Psoas muscle (tissue), 8 donors: ENCODE results near the gene WNT5B. TPM values are rescaled to one million over a fixed set of nuclear protein-coding genes. Genes with fewer than 3 reads are reported as not detected.

Experiments used
- ATAC-seq, 4 donors: fragments of 200-7000 bp; cut with Tn5 transposase; one replicate each; pipeline ENCODE4 v1.9.1; 2020; ENCODE audit warnings: moderate library complexity in 3 of 4, mild to moderate bottlenecking in 2 of 4
- DNase-seq, 2 donors: peaks; one replicate each; pipeline ENCODE4 v3.0.0-alpha.2; 2020
- H3K27ac ChIP-seq: fragments of 200-600 bp; one replicate; pipeline ENCODE4 v1.8.0; 2022
- H3K27me3 ChIP-seq, 3 donors: fragments of 200-600 bp in 1 of 3; one replicate each; pipeline versions ENCODE4 v1.6.1 to v1.8.0; 2013 to 2022; ENCODE audit warnings: low read length in 2 of 3, mild to moderate bottlenecking in 2 of 3, moderate library complexity in 1 of 3; ENCODE audit not compliant: insufficient read depth in 3 of 3
- H3K36me3 ChIP-seq, 2 donors: fragments of 200-600 bp in 1 of 2; one replicate each; pipeline versions ENCODE4 v1.6.1 to v1.8.0; 2013 to 2022; ENCODE audit warnings: low read depth in 1 of 2, mild to moderate bottlenecking in 1 of 2, moderate library complexity in 1 of 2; ENCODE audit not compliant: insufficient read depth in 1 of 2
- H3K4me1 ChIP-seq: fragments of 200-600 bp; one replicate; pipeline ENCODE4 v1.8.0; 2022
- H3K4me3 ChIP-seq: fragments of 200-600 bp; one replicate; pipeline ENCODE4 v1.8.0; 2022; ENCODE audit warnings: mild to moderate bottlenecking
- H3K9me3 ChIP-seq: fragments of 200-600 bp; one replicate; pipeline ENCODE4 v1.8.0; 2022
- CTCF ChIP-seq: fragments of 200-600 bp; IDR thresholded peaks from one replicate; pipeline ENCODE4 v1.8.0; 2022; ENCODE audit warnings: antibody characterized with exemption
- WGBS, 3 donors: extraction: QIAGEN DNeasy Blood & Tissue Kit; methylation state at CpG; one replicate each; pipeline versions ENCODE4 v1.1.6 to v1.1.7; 2013; 5-methylcytosine and 5-hydroxymethylcytosine counted together
- intact Hi-C, 2 donors: fragments of 100-400 bp; cut with DNase I; formaldehyde crosslinking; loops; one replicate each; pipeline versions ENCODE4 v1.11.0 to v1.14.2; 2022
- polyA plus RNA-seq, 3 donors: library from polyadenylated mRNA; stranded (reverse); fragments of 200-250 nt; gene quantifications; one replicate each; pipeline ENCODE4 v1.2.3, GENCODE V29; 2013
- total RNA-seq, 4 donors: library from RNA; stranded (reverse); fragmentation: NEBNext Ultra II Directional in 2 of 4; extraction: Animal tissue kit (Norgen Biotek cat#: 25700) in 2 of 4; gene quantifications; one replicate each; pipeline versions ENCODE4 v1.2.1 to v1.2.4, GENCODE V29; 2021 to 2023
- donor health status: healthy with polysubstance abuse.
- donor health status: DM: no; HTN: no; CAD: no; lungs with moderate emphysema.
- donor health status: Bipolar disorder and iron deficiency.
- donor health status: healthy.
- donor health status: DM: yes; HTN: yes; CAD: no.
- donor health status: DM: no; HTN: no; CAD: no.
- donor health status: DM: no; HTN: no; CAD: no.
- donor health status: DM: yes; HTN: yes; CAD: no.

Gene WNT5B
- total and polyA plus RNA-seq, 7 donors, result 0.43 to 4.8 (median 0.80) TPM

- Histone ChIP-seq H3K9me3 (no peaks in the 10 kb centered on the region), H3K27ac (no peak overlapping the region), H3K27me3 (peaks cover 0 to 2% (median 0%) of the 10 kb centered on the region in 3 donors), H3K36me3 (no peaks in the 10 kb centered on the region), H3K4me3 (no peak overlapping the region), H3K4me1 (no peaks in the 10 kb centered on the region)
- intact Hi-C loops, result loop anchor here (5.0 kb wide), 1 partner anchor 287 kb away; no protein-coding TSS in a partner anchor
- DNase-seq, result no peak
- 47 to 55% (median 51%) methylated on average over 5 of the region's 5 CpGs for WGBS, 3 donors
- ATAC-seq, result no peak
- TF ChIP-seq CTCF, result no peak
These were observed 21.4 kb downstream of the WNT5B start for GRCh38 chr12:1650260-1650977.

GRCh38 chr12:1650978-1651361 lies 21.9 kb downstream of the WNT5B start:
- H3K27ac ChIP-seq, result no peak overlapping the region
- 41 to 67% (median 45%) methylated on average over 6 of the region's 6 CpGs for WGBS, 3 donors
- no peaks in the 10 kb centered on the region for H3K36me3 ChIP-seq
- no peaks in the 10 kb centered on the region for H3K9me3 ChIP-seq
- no peak for TF ChIP-seq CTCF
- DNase-seq, result no peak
- intact Hi-C loops, result loop anchor here (5.0 kb wide), 1 partner anchor 286 kb away; no protein-coding TSS in a partner anchor
- ATAC-seq, result no peak
- no peak overlapping the region for H3K4me3 ChIP-seq
- H3K4me1 ChIP-seq, result no peaks in the 10 kb centered on the region
- peaks cover 0 to 2% (median 0%) of the 10 kb centered on the region in 3 donors for H3K27me3 ChIP-seq

- no peak for ATAC-seq
These were observed 22.9 kb downstream of the WNT5B start for GRCh38 chr12:1651946-1652345.

GRCh38 chr12:1655225-1655788 lies 26.3 kb downstream of the WNT5B start:
- DNase-seq, result no peak
- H3K9me3 ChIP-seq, result no peaks in the 10 kb centered on the region
- no peak overlapping the region for H3K4me3 ChIP-seq
- H3K4me1 ChIP-seq, result peaks cover 20% of the 10 kb centered on the region
- TF ChIP-seq CTCF, result no peak
- no peak overlapping the region for H3K27ac ChIP-seq
- WGBS, 3 donors, result 78 to 89% (median 89%) methylated on average over 6 of the region's 6 CpGs
- intact Hi-C loops, result loop anchor here in 1 of 2 donors (2.0 kb wide), 1 partner anchor 135 kb away; no protein-coding TSS in a partner anchor
- H3K36me3 ChIP-seq, result no peaks in the 10 kb centered on the region
- no peaks in the 10 kb centered on the region for H3K27me3 ChIP-seq
- ATAC-seq, result no peak

More at GRCh38 chr12:1651946-1652345, 22.9 kb downstream of the WNT5B start:
- Histone ChIP-seq H3K27me3 (peaks cover 0 to 2% (median 0%) of the 10 kb centered on the region in 3 donors), H3K27ac (no peak overlapping the region), H3K4me3 (no peak overlapping the region), H3K9me3 (no peaks in the 10 kb centered on the region), H3K4me1 (no peaks in the 10 kb centered on the region), H3K36me3 (no peaks in the 10 kb centered on the region)
- no peak for DNase-seq
- TF ChIP-seq CTCF, result no peak
- intact Hi-C loops, result loop anchor here (5.0 kb wide), 1 partner anchor 285 kb away; no protein-coding TSS in a partner anchor
